ENCODE data around the gene DDX56. TPM values are rescaled to one million over a fixed set of nuclear protein-coding genes. Genes with fewer than 3 reads are reported as not detected.

Gene DDX56
- total and polyA plus RNA-seq, 2 experiments from 2014 or later: 65.1 to 70.5 TPM

DNA sequence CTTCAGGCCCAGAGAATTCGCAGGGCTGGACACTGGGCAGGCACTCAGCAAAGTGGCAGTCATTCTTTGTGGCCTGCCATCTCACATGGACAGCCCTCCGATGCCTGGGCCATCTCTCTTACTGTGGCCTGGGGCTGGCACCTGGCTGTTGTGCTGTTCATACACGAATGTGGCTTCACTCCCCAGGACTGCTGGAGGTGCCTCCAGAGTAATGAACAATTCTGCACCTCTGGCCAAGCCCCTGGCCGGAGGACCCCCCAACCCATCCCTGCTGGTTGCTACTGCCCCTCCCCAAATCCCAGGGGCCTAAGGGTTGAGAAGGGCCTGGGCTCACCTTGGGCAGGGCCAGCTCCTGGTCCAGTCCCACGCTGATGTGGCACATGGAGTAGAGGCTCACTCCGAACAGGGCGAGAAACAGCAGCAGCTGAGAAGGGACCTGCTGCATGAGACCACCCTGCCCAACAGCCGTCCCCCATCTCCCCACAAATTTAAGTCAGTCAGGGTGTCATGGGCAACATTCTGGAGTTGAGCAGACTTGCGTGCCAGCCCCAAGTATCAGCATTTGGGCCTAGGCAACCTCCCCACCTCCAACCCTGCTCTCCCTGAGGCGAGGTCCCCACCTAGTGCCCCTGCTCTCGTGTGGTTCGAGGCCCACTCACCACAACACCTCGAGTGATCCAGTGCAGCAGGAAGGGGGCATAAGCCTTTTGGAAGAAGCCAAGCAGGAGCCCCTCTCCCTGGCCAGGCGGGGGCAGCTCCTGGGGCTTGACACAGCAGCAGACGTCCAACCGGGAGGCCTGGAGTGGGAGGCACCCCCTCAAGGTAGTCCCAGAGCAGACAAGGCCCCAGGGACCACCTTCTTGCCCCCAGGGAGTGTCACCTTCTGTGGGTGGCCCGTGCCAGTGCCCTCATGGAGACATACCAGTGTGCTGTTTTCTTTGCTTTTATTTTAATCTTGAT, 42.0 kb downstream of the DDX56 start:
- no peak overlapping the region for H3K4me2 ChIP-seq (ENCODE audit: unreplicated experiment)
- no peak overlapping the region for H3K9ac ChIP-seq
- 72 to 73% methylated on average over 16 to 17 of the region's 17 CpGs for WGBS, 2 experiments (ENCODE audit: low coverage in 1 of 2, low lambda C conversion rate in 2 of 2, missing lambda C conversion rate in 2 of 2)
- no peak overlapping the region for H2AFZ ChIP-seq
- no peaks in the 10 kb centered on the region for H3K9me2 ChIP-seq (ENCODE audit: insufficient read depth)
- H3K36me3 ChIP-seq (ENCODE audit: low read depth): no peaks in the 10 kb centered on the region
- H3K4me1 ChIP-seq (ENCODE audit: insufficient read depth): no peaks in the 10 kb centered on the region
- no peak for DNase-seq
- TF ChIP-seq EZH2phosphoT487 (IDR thresholded peaks at IDR 0.05; ENCODE audit: insufficient read depth, low read depth) (no peak), EZH2 (IDR thresholded peaks at IDR 0.05; ENCODE audit: insufficient read depth, poor library complexity, severe bottlenecking) (no peak)
- H3K27me3 ChIP-seq (replicated peaks; ENCODE audit: insufficient read depth): no peaks in the 10 kb centered on the region
- H4K20me1 ChIP-seq (ENCODE audit: insufficient read depth): no peaks in the 10 kb centered on the region
- H3K79me2 ChIP-seq (ENCODE audit: insufficient read depth): no peaks in the 10 kb centered on the region
- in situ Hi-C loops (cut with MboI): no loop called here
- H3K9me3 ChIP-seq (ENCODE audit: low read depth): no peaks in the 10 kb centered on the region
- no peak overlapping the region for H3K4me3 ChIP-seq
- no peak overlapping the region for H3K27ac ChIP-seq
- H3F3A ChIP-seq (ENCODE audit: insufficient read depth): no peaks in the 10 kb centered on the region

DNA sequence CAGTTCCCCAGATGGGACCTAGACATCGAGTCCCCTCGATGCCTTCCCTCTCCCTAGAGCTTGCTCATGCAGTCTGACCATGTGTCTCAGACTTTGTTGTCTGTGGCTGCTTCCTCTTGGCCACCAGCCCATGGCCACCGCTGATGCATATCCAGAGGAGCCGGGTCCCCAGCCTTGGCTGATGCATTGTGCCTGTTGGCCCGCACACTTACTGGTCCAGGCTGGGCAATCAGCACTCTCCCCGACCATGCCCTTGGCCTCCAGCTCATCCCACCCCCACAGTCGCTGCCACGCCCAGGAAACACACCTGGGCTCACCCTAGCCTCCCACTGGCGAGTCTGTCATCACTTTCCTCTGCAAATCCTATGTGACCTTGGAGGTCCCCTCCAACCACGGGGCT, 42.7 kb downstream of the DDX56 start:
- Histone ChIP-seq H4K20me1 (ENCODE audit: insufficient read depth) (no peaks in the 10 kb centered on the region), H3K4me3 (no peak overlapping the region), H2AFZ (no peak overlapping the region), H3K4me1 (ENCODE audit: insufficient read depth) (no peaks in the 10 kb centered on the region), H3K27ac (no peak overlapping the region), H3K27me3 (replicated peaks; ENCODE audit: insufficient read depth) (no peaks in the 10 kb centered on the region), H3K9ac (no peak overlapping the region), H3K36me3 (ENCODE audit: low read depth) (no peaks in the 10 kb centered on the region), H3K4me2 (ENCODE audit: unreplicated experiment) (no peak overlapping the region), H3F3A (ENCODE audit: insufficient read depth) (no peaks in the 10 kb centered on the region), H3K79me2 (ENCODE audit: insufficient read depth) (no peaks in the 10 kb centered on the region), H3K9me2 (ENCODE audit: insufficient read depth) (no peaks in the 10 kb centered on the region), H3K9me3 (ENCODE audit: low read depth) (no peaks in the 10 kb centered on the region)
- DNase-seq: peak; percentile 27
- in situ Hi-C loops (cut with MboI): no loop called here
- 48 to 68% methylated on average over 10 of the region's 10 CpGs for WGBS, 2 experiments (ENCODE audit: low coverage in 1 of 2, low lambda C conversion rate in 2 of 2, missing lambda C conversion rate in 2 of 2)
- TF ChIP-seq EZH2phosphoT487 (IDR thresholded peaks at IDR 0.05; ENCODE audit: insufficient read depth, low read depth) (no peak), EZH2 (IDR thresholded peaks at IDR 0.05; ENCODE audit: insufficient read depth, poor library complexity, severe bottlenecking) (no peak)

DNA sequence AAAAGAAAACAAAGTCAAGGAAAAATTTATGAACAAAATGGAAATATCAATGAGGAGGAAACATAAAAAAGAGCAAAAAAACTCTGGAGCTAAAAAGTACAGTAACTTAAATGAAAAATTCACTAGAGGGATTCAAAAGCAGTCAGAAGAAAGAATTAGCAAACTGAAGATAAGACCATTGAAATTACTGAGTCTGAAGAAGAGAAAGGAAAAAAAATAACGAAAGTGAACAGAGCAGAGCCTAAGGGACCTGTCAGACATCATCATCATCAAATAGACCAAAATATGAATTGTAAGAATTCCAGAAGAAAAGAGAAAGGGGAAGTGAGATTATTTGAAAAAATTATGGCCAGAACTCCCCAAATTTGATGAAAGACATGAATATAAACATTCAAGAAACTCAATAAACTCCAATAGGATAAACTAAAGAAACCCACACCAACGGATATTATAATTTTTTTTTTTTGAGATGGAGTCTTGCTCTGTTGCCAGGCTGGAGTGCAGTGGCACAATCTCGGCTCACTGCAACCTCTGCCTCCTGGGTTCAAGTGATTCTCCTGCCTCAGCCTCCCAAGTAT, 48.8 kb downstream of the DDX56 start:
- Histone ChIP-seq H3K36me3 (ENCODE audit: low read depth) (no peaks in the 10 kb centered on the region), H3K4me2 (ENCODE audit: unreplicated experiment) (no peak overlapping the region), H3K27me3 (replicated peaks; ENCODE audit: insufficient read depth) (peaks cover 4% of the 10 kb centered on the region; the same call in 1 of the 2 replicates), H3F3A (ENCODE audit: insufficient read depth) (no peaks in the 10 kb centered on the region), H3K9me3 (ENCODE audit: low read depth) (no peaks in the 10 kb centered on the region), H3K4me3 (no peak overlapping the region), H2AFZ (no peak overlapping the region), H3K79me2 (ENCODE audit: insufficient read depth) (no peaks in the 10 kb centered on the region), H3K9ac (no peak overlapping the region), H3K4me1 (ENCODE audit: insufficient read depth) (no peaks in the 10 kb centered on the region), H3K9me2 (ENCODE audit: insufficient read depth) (no peaks in the 10 kb centered on the region), H4K20me1 (ENCODE audit: insufficient read depth) (no peaks in the 10 kb centered on the region), H3K27ac (no peak overlapping the region)
- 31 to 32% methylated on average over 3 of the region's 3 CpGs for WGBS, 2 experiments (ENCODE audit: low coverage in 1 of 2, low lambda C conversion rate in 2 of 2, missing lambda C conversion rate in 2 of 2)
- DNase-seq: no peak
- no peak for TF ChIP-seq EZH2phosphoT487 (IDR thresholded peaks at IDR 0.05; ENCODE audit: insufficient read depth, low read depth)
- no peak for TF ChIP-seq EZH2 (IDR thresholded peaks at IDR 0.05; ENCODE audit: insufficient read depth, poor library complexity, severe bottlenecking)
- in situ Hi-C loops (cut with MboI): no loop called here

DNA sequence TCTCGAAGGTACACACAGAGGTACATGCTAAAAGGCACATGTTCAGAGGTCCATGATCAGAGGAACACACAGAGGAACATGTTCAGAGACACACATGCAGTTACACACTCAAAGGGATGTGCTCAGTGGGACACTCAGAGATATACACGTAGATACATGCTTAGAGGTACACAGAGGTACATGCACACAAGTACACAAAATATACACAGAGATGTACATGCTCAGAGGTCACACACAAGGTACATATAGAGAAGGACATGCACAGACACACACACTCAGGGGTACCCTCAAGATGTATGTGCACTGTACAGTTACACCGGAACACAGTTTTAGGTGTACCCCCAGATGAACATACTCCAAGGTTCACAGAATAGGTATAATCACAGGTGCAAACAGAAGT, 51.4 kb downstream of the DDX56 start:
- Histone ChIP-seq H3K27ac (no peak overlapping the region), H3K27me3 (replicated peaks; ENCODE audit: insufficient read depth) (peaks cover 4% of the 10 kb centered on the region; the same call in 1 of the 2 replicates), H3K4me1 (ENCODE audit: insufficient read depth) (no peaks in the 10 kb centered on the region), H3K9ac (no peak overlapping the region), H3K9me2 (ENCODE audit: insufficient read depth) (no peaks in the 10 kb centered on the region), H3K79me2 (ENCODE audit: insufficient read depth) (no peaks in the 10 kb centered on the region), H3K4me2 (ENCODE audit: unreplicated experiment) (no peak overlapping the region), H2AFZ (no peak overlapping the region), H3K36me3 (ENCODE audit: low read depth) (no peaks in the 10 kb centered on the region), H3F3A (ENCODE audit: insufficient read depth) (no peaks in the 10 kb centered on the region), H3K9me3 (ENCODE audit: low read depth) (no peaks in the 10 kb centered on the region), H4K20me1 (ENCODE audit: insufficient read depth) (no peaks in the 10 kb centered on the region), H3K4me3 (no peak overlapping the region)
- TF ChIP-seq EZH2phosphoT487 (IDR thresholded peaks at IDR 0.05; ENCODE audit: insufficient read depth, low read depth) (no peak), EZH2 (IDR thresholded peaks at IDR 0.05; ENCODE audit: insufficient read depth, poor library complexity, severe bottlenecking) (no peak)
- in situ Hi-C loops (cut with MboI): no loop called here
- no peak for DNase-seq
- WGBS, 2 experiments (ENCODE audit: low coverage in 1 of 2, low lambda C conversion rate in 2 of 2, missing lambda C conversion rate in 2 of 2): 56 to 66% methylated on average over 3 of the region's 3 CpGs
